Measurements from ENCODE around the gene FNIP1.
"Not testable (repeated sequence)": the region's sequence is repeated elsewhere in the genome, so short reads cannot be mapped to it uniquely, and the experiment has no call there.

FNIP1 gene

DNA sequence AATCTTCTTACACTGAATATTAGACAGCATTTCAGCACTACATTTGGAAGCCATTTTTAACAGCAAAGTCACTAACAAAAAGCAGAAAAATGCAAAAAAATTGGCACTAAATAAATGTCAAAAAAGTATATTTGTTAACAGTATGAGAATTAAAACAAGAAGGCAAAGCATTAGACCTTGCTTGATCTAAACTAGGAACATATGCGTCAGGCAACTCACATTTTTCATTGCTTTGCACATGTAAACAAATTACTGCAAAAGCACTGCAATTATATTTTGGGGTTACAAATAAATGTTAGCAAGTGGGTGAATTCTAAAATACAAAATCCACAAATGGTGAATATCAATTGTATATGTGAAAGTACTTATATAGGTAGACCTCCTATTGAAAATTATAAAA lies 112.8 kb downstream of the FNIP1 start:
- H3K4me2 ChIP-seq (ENCODE audit: insufficient read depth, low read length) = no peak overlapping the region
- H3K4me1 ChIP-seq (ENCODE audit: insufficient read depth, low read length) = no peaks in the 10 kb centered on the region
- DNase-seq (no peak), ATAC-seq (ENCODE audit: insufficient read depth, low read depth) (no peak)
- peaks cover 32% of the 10 kb centered on the region for H3K36me3 ChIP-seq (ENCODE audit: insufficient read depth, low read length)
- H3K79me2 ChIP-seq (ENCODE audit: insufficient read depth, low read length) = no peaks in the 10 kb centered on the region
- no peak overlapping the region for H3K27ac ChIP-seq (ENCODE audit: low read length)
- no peaks in the 10 kb centered on the region for H4K20me1 ChIP-seq (ENCODE audit: insufficient read depth, low read length)
- no peaks in the 10 kb centered on the region for H3K27me3 ChIP-seq (ENCODE audit: insufficient read depth, low read length, poor library complexity)
- no peak overlapping the region for H2AFZ ChIP-seq (ENCODE audit: low read depth, low read length)
- no peaks in the 10 kb centered on the region for H3K9me3 ChIP-seq (ENCODE audit: insufficient read depth, low read length, severe bottlenecking)
- TF ChIP-seq, protein P1, sequence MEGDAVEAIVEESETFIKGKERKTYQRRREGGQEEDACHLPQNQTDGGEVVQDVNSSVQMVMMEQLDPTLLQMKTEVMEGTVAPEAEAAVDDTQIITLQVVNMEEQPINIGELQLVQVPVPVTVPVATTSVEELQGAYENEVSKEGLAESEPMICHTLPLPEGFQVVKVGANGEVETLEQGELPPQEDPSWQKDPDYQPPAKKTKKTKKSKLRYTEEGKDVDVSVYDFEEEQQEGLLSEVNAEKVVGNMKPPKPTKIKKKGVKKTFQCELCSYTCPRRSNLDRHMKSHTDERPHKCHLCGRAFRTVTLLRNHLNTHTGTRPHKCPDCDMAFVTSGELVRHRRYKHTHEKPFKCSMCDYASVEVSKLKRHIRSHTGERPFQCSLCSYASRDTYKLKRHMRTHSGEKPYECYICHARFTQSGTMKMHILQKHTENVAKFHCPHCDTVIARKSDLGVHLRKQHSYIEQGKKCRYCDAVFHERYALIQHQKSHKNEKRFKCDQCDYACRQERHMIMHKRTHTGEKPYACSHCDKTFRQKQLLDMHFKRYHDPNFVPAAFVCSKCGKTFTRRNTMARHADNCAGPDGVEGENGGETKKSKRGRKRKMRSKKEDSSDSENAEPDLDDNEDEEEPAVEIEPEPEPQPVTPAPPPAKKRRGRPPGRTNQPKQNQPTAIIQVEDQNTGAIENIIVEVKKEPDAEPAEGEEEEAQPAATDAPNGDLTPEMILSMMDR (IDR thresholded peaks at IDR 0.05; ENCODE audit: borderline replicate concordance, extremely low read depth, low read length, poor library complexity, severe bottlenecking) = no peak
- no peak for TF ChIP-seq EZH2 (IDR thresholded peaks at IDR 0.05; ENCODE audit: borderline replicate concordance, low read depth, low read length, severe bottlenecking)
- no peak overlapping the region for H3K4me3 ChIP-seq (ENCODE audit: low read depth in 1 of 2, low read length in 2 of 2)
- no peak overlapping the region for H3K9ac ChIP-seq (ENCODE audit: low read depth, low read length)

DNA sequence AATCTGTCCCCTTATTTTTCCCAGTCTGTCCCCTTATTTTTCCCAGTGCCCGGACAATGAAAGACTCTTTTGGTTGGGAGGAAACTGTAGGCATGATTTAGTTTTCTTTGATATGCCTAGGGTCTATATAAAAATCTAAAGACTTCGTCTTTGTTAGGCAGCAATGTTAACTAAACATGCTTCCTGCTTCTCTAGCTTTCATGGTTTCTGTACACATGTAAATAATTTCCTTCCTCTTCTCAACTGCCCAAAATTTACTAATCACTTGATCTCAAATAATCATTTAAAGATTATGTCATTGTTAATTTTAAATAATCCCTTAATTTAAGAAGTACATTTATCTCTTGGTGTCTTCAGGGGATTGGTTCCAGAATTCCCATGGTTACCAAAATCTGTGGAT lies 114.0 kb downstream of the FNIP1 start:
- no peak for TF ChIP-seq EZH2 (IDR thresholded peaks at IDR 0.05; ENCODE audit: borderline replicate concordance, low read depth, low read length, severe bottlenecking)
- TF ChIP-seq, protein P1 (IDR thresholded peaks at IDR 0.05; ENCODE audit: borderline replicate concordance, extremely low read depth, low read length, poor library complexity, severe bottlenecking) = no peak
- DNase-seq (no peak), ATAC-seq (ENCODE audit: insufficient read depth, low read depth) (no peak)
- H3K27me3 ChIP-seq (ENCODE audit: insufficient read depth, low read length, poor library complexity) = no peaks in the 10 kb centered on the region
- no peak overlapping the region for H3K4me2 ChIP-seq (ENCODE audit: insufficient read depth, low read length)
- H3K4me1 ChIP-seq (ENCODE audit: insufficient read depth, low read length) = no peaks in the 10 kb centered on the region
- H3K4me3 ChIP-seq (ENCODE audit: low read depth in 1 of 2, low read length in 2 of 2) = no peak overlapping the region
- H3K9me3 ChIP-seq (ENCODE audit: insufficient read depth, low read length, severe bottlenecking) = no peaks in the 10 kb centered on the region
- H2AFZ ChIP-seq (ENCODE audit: low read depth, low read length) = no peak overlapping the region
- H3K27ac ChIP-seq (ENCODE audit: low read length) = no peak overlapping the region
- H3K36me3 ChIP-seq (ENCODE audit: insufficient read depth, low read length) = peaks cover 44% of the 10 kb centered on the region
- no peaks in the 10 kb centered on the region for H4K20me1 ChIP-seq (ENCODE audit: insufficient read depth, low read length)
- H3K9ac ChIP-seq (ENCODE audit: low read depth, low read length) = no peak overlapping the region
- H3K79me2 ChIP-seq (ENCODE audit: insufficient read depth, low read length) = no peaks in the 10 kb centered on the region

DNA sequence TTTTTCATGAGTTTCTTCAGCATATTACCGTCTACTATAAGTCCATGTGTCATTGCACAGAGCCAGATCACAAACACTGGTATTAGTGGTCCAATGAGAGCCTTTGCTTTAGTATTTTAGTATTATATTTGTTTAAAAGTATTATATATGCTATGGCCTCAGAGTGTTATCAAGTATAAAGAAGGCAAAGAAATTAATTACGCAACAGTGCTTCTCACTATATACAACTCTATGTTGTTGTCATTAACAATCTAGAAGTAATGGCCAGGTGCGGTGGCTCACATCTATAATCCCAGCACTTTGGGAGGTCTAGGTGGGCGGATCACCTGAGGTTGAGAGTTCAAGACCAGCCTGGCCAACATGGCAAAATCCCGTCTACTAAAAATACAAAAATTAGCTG lies 114.6 kb downstream of the FNIP1 start:
- H3K4me2 ChIP-seq (ENCODE audit: insufficient read depth, low read length) = no peak overlapping the region
- H3K79me2 ChIP-seq (ENCODE audit: insufficient read depth, low read length) = no peaks in the 10 kb centered on the region
- no peaks in the 10 kb centered on the region for H3K4me1 ChIP-seq (ENCODE audit: insufficient read depth, low read length)
- H3K36me3 ChIP-seq (ENCODE audit: insufficient read depth, low read length) = peaks cover 45% of the 10 kb centered on the region
- no peaks in the 10 kb centered on the region for H3K9me3 ChIP-seq (ENCODE audit: insufficient read depth, low read length, severe bottlenecking)
- no peak overlapping the region for H3K27ac ChIP-seq (ENCODE audit: low read length)
- no peak for ATAC-seq (ENCODE audit: insufficient read depth, low read depth)
- H3K27me3 ChIP-seq (ENCODE audit: insufficient read depth, low read length, poor library complexity) = no peaks in the 10 kb centered on the region
- no peaks in the 10 kb centered on the region for H4K20me1 ChIP-seq (ENCODE audit: insufficient read depth, low read length)
- no peak overlapping the region for H3K9ac ChIP-seq (ENCODE audit: low read depth, low read length)
- TF ChIP-seq EZH2 (IDR thresholded peaks at IDR 0.05; ENCODE audit: borderline replicate concordance, low read depth, low read length, severe bottlenecking) = no peak
- TF ChIP-seq, protein P1 (IDR thresholded peaks at IDR 0.05; ENCODE audit: borderline replicate concordance, extremely low read depth, low read length, poor library complexity, severe bottlenecking) = no peak
- no peak overlapping the region for H2AFZ ChIP-seq (ENCODE audit: low read depth, low read length)
- DNase-seq = no peak
- no peak overlapping the region for H3K4me3 ChIP-seq (ENCODE audit: low read depth in 1 of 2, low read length in 2 of 2)

DNA sequence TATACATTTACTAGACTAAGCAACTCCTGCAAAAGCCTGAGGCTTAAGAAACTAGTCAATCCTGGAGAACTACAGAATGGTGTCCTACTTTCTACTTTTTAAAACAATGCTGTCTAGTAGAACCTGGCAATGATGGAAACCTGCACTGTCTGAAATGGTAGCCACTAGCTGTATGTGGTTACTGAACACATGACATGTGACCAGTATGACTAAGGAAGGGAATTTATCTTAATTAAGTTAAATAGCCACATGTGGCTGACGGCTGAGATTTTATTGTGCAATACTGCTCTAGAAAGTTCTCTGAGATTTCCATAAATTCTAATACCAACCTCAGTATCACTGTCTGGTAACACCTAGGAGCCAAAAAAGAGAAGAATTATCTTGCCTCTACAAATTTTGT lies 116.9 kb downstream of the FNIP1 start:
- TF ChIP-seq EZH2 (IDR thresholded peaks at IDR 0.05; ENCODE audit: borderline replicate concordance, low read depth, low read length, severe bottlenecking) = no peak
- TF ChIP-seq, protein P1 (IDR thresholded peaks at IDR 0.05; ENCODE audit: borderline replicate concordance, extremely low read depth, low read length, poor library complexity, severe bottlenecking) = no peak
- H3K4me1 ChIP-seq (ENCODE audit: insufficient read depth, low read length) = no peaks in the 10 kb centered on the region
- no peak overlapping the region for H3K9ac ChIP-seq (ENCODE audit: low read depth, low read length)
- H3K79me2 ChIP-seq (ENCODE audit: insufficient read depth, low read length) = no peaks in the 10 kb centered on the region
- peaks cover 54% of the 10 kb centered on the region for H3K36me3 ChIP-seq (ENCODE audit: insufficient read depth, low read length)
- H3K4me2 ChIP-seq (ENCODE audit: insufficient read depth, low read length) = no peak overlapping the region
- no peak overlapping the region for H3K27ac ChIP-seq (ENCODE audit: low read length)
- no peaks in the 10 kb centered on the region for H3K27me3 ChIP-seq (ENCODE audit: insufficient read depth, low read length, poor library complexity)
- H4K20me1 ChIP-seq (ENCODE audit: insufficient read depth, low read length) = no peaks in the 10 kb centered on the region
- H3K4me3 ChIP-seq (ENCODE audit: low read depth in 1 of 2, low read length in 2 of 2) = no peak overlapping the region
- H2AFZ ChIP-seq (ENCODE audit: low read depth, low read length) = no peak overlapping the region
- no peaks in the 10 kb centered on the region for H3K9me3 ChIP-seq (ENCODE audit: insufficient read depth, low read length, severe bottlenecking)
- no peak for ATAC-seq (ENCODE audit: insufficient read depth, low read depth)
- no peak for DNase-seq

DNA sequence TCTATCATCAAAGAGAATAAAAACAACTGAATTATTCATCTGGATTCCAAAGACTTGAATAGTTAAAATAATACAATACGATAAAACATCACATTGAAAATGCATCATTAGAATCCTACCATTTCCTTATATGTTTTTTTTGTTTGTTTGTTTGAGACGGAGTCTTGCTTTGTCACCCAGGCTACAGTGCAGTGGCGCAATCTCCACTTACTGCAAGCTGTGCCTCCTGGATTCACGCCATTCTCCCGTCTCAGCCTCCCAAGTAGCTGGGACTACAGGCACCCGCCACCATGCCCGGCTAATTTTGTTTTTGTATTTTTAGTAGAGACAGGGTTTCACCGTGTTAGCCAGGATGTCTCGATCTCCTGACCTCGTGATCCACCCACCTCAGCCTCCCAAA lies 118.5 kb downstream of the FNIP1 start:
- ATAC-seq (ENCODE audit: insufficient read depth, low read depth); H3K27ac ChIP-seq (ENCODE audit: low read length); H2AFZ ChIP-seq (ENCODE audit: low read depth, low read length); H3K4me3 ChIP-seq (ENCODE audit: low read depth in 1 of 2, low read length in 2 of 2); H3K9ac ChIP-seq (ENCODE audit: low read depth, low read length); H4K20me1 ChIP-seq (ENCODE audit: insufficient read depth, low read length); H3K27me3 ChIP-seq (ENCODE audit: insufficient read depth, low read length, poor library complexity); H3K4me2 ChIP-seq (ENCODE audit: insufficient read depth, low read length); DNase-seq; H3K9me3 ChIP-seq (ENCODE audit: insufficient read depth, low read length, severe bottlenecking); H3K4me1 ChIP-seq (ENCODE audit: insufficient read depth, low read length); H3K79me2 ChIP-seq (ENCODE audit: insufficient read depth, low read length): not testable (repeated sequence)
- peaks cover 65% of the 10 kb centered on the region for H3K36me3 ChIP-seq (ENCODE audit: insufficient read depth, low read length)

Measured in DND-41 (cell line).